H9 (cell line): ENCODE results near the gene FRY. TPM values are rescaled to one million over a fixed set of nuclear protein-coding genes. Genes with fewer than 3 reads are reported as not detected.
A peak's percentile ranks its signal among the peaks of the same experiment; 100 is the strongest.

Experiments used
- DNase-seq: peaks from one replicate; pipeline ENCODE4 v3.0.0-alpha.2; 2017
- H2AFZ ChIP-seq: one replicate; pipeline ENCODE4 v1.6.1; 2013; ENCODE audit warnings: mild to moderate bottlenecking, low read length, control low read depth, moderate library complexity
- H2AK5ac ChIP-seq: 2 replicates; pipeline ENCODE4 v1.6.1; 2013; ENCODE audit warnings: low read length, control low read depth, mixed read lengths; ENCODE audit not compliant: insufficient read length
- H2BK120ac ChIP-seq: one replicate; pipeline ENCODE4 v1.6.1; 2013; ENCODE audit warnings: low read depth, mild to moderate bottlenecking, low read length, control low read depth, inconsistent platforms; ENCODE audit not compliant: poor library complexity, severe bottlenecking
- H2BK12ac ChIP-seq: 2 replicates; pipeline ENCODE4 v1.6.1; 2013; ENCODE audit warnings: low read length, control low read depth, mixed read lengths, low read depth; ENCODE audit not compliant: insufficient read length
- H2BK15ac ChIP-seq: 2 replicates; pipeline ENCODE4 v1.6.1; 2013; ENCODE audit warnings: low read depth, low read length, control low read depth
- H2BK20ac ChIP-seq: one replicate; pipeline ENCODE4 v1.6.1; 2013; ENCODE audit warnings: low read depth, mild to moderate bottlenecking, low read length, control low read depth, inconsistent platforms; ENCODE audit not compliant: poor library complexity, severe bottlenecking
- H2BK5ac ChIP-seq: 2 replicates; pipeline ENCODE4 v1.6.1; 2013; ENCODE audit warnings: low read length, control low read depth, mixed read lengths; ENCODE audit not compliant: insufficient read length
- H3K14ac ChIP-seq: 2 replicates; pipeline ENCODE4 v1.6.1; 2013; ENCODE audit warnings: low read length, control low read depth; ENCODE audit not compliant: insufficient read depth
- H3K18ac ChIP-seq: 2 replicates; pipeline ENCODE4 v1.6.1; 2013; ENCODE audit warnings: low read depth, mild to moderate bottlenecking, mixed read lengths, low read length, control low read depth; ENCODE audit not compliant: insufficient read length
- H3K23ac ChIP-seq: 2 replicates; pipeline ENCODE4 v1.6.1; 2013; ENCODE audit warnings: low read length, control low read depth, mixed read lengths, low read depth; ENCODE audit not compliant: insufficient read length
- H3K23me2 ChIP-seq: 2 replicates; pipeline ENCODE4 v1.6.1; 2013; ENCODE audit warnings: low read depth, mild to moderate bottlenecking, mixed read lengths, low read length, control low read depth; ENCODE audit not compliant: insufficient read length, poor library complexity, severe bottlenecking
- H3K27ac ChIP-seq: 2 replicates; pipeline ENCODE4 v1.5.1; 2013; ENCODE audit warnings: low read length, control low read depth, mixed read lengths, low read depth; ENCODE audit not compliant: insufficient read length
- H3K27me3 ChIP-seq: 2 replicates; pipeline ENCODE4 v1.6.1; 2013; ENCODE audit warnings: low read length, control low read depth, inconsistent platforms; ENCODE audit not compliant: insufficient read depth
- H3K4ac ChIP-seq: 2 replicates; pipeline ENCODE4 v1.6.1; 2013; ENCODE audit warnings: low read depth, mild to moderate bottlenecking, control low read depth, inconsistent platforms, low read length, moderate library complexity
- H3K4me1 ChIP-seq: 2 replicates; pipeline ENCODE4 v1.6.1; 2013; ENCODE audit warnings: low read length, control low read depth, inconsistent platforms; ENCODE audit not compliant: insufficient read depth
- H3K4me2 ChIP-seq: 2 replicates; pipeline ENCODE4 v1.6.1; 2013; ENCODE audit warnings: low read length, control low read depth, mixed read lengths; ENCODE audit not compliant: insufficient read length, insufficient read depth
- H3K56ac ChIP-seq: 2 replicates; pipeline ENCODE4 v1.6.1; 2013; ENCODE audit warnings: low read depth, mild to moderate bottlenecking, mixed read lengths, low read length, control low read depth; ENCODE audit not compliant: insufficient read length
- H3K79me1 ChIP-seq: 2 replicates; pipeline ENCODE4 v1.6.1; 2013; ENCODE audit warnings: low read depth, mild to moderate bottlenecking, moderate library complexity, low read length, control low read depth, inconsistent platforms; ENCODE audit not compliant: insufficient read depth, poor library complexity, severe bottlenecking
- H3K79me2 ChIP-seq: 2 replicates; pipeline ENCODE4 v1.6.1; 2013; ENCODE audit warnings: low read length, control low read depth, inconsistent platforms; ENCODE audit not compliant: insufficient read depth
- H3K9ac ChIP-seq: 2 replicates; pipeline ENCODE4 v1.6.1; 2013; ENCODE audit warnings: low read length, control low read depth, mixed read lengths; ENCODE audit not compliant: insufficient read length; ENCODE audit errors: extremely low read depth
- H3K9me3 ChIP-seq: one replicate; pipeline ENCODE4 v1.6.1; 2013; ENCODE audit warnings: low read depth, low read length, inconsistent platforms; ENCODE audit not compliant: control insufficient read depth
- H3T11ph ChIP-seq: one replicate; pipeline ENCODE4 v1.6.1; 2013; ENCODE audit warnings: mild to moderate bottlenecking, low read length, control low read depth, inconsistent platforms
- H4K20me1 ChIP-seq: one replicate; pipeline ENCODE4 v1.6.1; 2013; ENCODE audit not compliant: control insufficient read depth, insufficient read length, insufficient read depth
- H4K5ac ChIP-seq: 2 replicates; pipeline ENCODE4 v1.6.1; 2013; ENCODE audit warnings: low read depth, mild to moderate bottlenecking, mixed read lengths, low read length, control low read depth; ENCODE audit not compliant: insufficient read length
- H4K8ac ChIP-seq: replicated peaks from 2 replicates; pipeline ENCODE4 v1.6.1; 2013; ENCODE audit warnings: low read length, control low read depth, mixed read lengths, low read depth; ENCODE audit not compliant: insufficient read length
- H4K91ac ChIP-seq: 2 replicates; pipeline ENCODE4 v1.6.1; 2013; ENCODE audit warnings: low read depth, mild to moderate bottlenecking, moderate library complexity, mixed read lengths, low read length, control low read depth; ENCODE audit not compliant: insufficient read length
- H3K27ac Mint-ChIP-seq, 3 experiments: 2 replicates in 2 of 3; 3 replicates in 1 of 3; pipeline ENCODE4 v1.8.0; 2020 to 2021; ENCODE audit warnings: mixed read lengths in 3 of 3, mild to moderate bottlenecking in 1 of 3, moderate library complexity in 1 of 3
- H3K27me3 Mint-ChIP-seq: 2 replicates; pipeline ENCODE4 v1.8.0; 2021; ENCODE audit warnings: low read depth, mild to moderate bottlenecking, moderate library complexity, mixed read lengths
- H3K36me3 Mint-ChIP-seq, 3 experiments: 2 replicates in 2 of 3; 3 replicates in 1 of 3; pipeline ENCODE4 v1.8.0; 2020 to 2021; ENCODE audit warnings: low read depth in 3 of 3, mixed read lengths in 3 of 3; ENCODE audit not compliant: insufficient read depth in 1 of 3
- H3K4me1 Mint-ChIP-seq, 2 experiments: 2 replicates each; pipeline ENCODE4 v1.8.0; 2020; ENCODE audit warnings: mixed read lengths in 2 of 2
- H3K4me3 Mint-ChIP-seq, 2 experiments: 2 replicates in 1 of 2; 3 replicates in 1 of 2; pipeline ENCODE4 v1.8.0; 2020 to 2021; ENCODE audit warnings: mild to moderate bottlenecking in 2 of 2, mixed read lengths in 2 of 2, moderate library complexity in 1 of 2
- H3K9me3 Mint-ChIP-seq, 2 experiments: 2 replicates in 1 of 2; 3 replicates in 1 of 2; pipeline ENCODE4 v1.8.0; 2020; ENCODE audit warnings: mild to moderate bottlenecking in 2 of 2, mixed read lengths in 2 of 2, moderate library complexity in 1 of 2
- WGBS: extraction: QIAGEN DNeasy Blood & Tissue Kit; methylation state at CpG from one replicate; pipeline ENCODE4 v1.1.7; 2013; ENCODE audit warnings: missing lambda C conversion rate, low lambda C conversion rate, mixed read lengths; ENCODE audit not compliant: insufficient read length; ENCODE audit errors: extremely low coverage; 5-methylcytosine and 5-hydroxymethylcytosine counted together
- total RNA-seq: library from RNA; stranded (reverse); gene quantifications from 2 replicates; pipeline ENCODE4 v1.2.1, GENCODE V29; 2021
- TF ChIP-seq, protein P1 (sequence below): fragments of 200-600 bp; sonication (generic); conservative IDR thresholded peaks from 3 replicates; pipeline ENCODE4 v1.8.0; 2021; ENCODE audit warnings: antibody characterized with exemption, mild to moderate bottlenecking

Gene FRY
- total RNA-seq, 1 experiment from 2014 or later = 5.2 TPM

DNA sequence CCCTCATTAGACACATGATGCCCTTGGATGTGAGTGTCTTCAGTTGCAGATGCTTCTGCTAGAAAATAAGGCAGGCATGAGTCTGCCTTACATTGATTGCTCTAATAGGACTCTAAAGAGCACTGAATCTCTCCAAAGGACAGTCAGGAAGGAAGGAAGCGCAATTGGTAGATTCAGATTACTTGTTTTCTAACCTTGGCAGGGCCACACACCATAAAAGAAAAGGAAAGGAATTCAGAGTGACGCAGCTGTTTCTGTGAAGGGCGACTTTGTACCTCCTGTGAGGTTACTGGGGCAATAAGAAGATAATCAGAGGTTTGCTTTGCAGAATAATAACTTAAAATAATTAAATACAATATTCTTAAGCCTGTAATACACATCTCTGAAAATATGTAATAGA is 48.0 kb downstream of the FRY start:
- Histone ChIP-seq H3T11ph (no peak overlapping the region), H3K23ac (no peak overlapping the region), H2BK5ac (no peak overlapping the region), H3K18ac (no peak overlapping the region), H4K5ac (no peak overlapping the region), H3K23me2 (no peaks in the 10 kb centered on the region), H2BK12ac (no peak overlapping the region), H3K4me1 (peaks cover 3% of the 10 kb centered on the region; the same call in 1 of the 2 replicates), H4K8ac (no peak overlapping the region), H3K79me1 (no peaks in the 10 kb centered on the region), H2AFZ (no peak overlapping the region), H4K20me1 (no peaks in the 10 kb centered on the region), H2BK15ac (no peak overlapping the region), H3K27ac (no peak overlapping the region), H3K79me2 (no peaks in the 10 kb centered on the region), H3K14ac (no peak overlapping the region), H4K91ac (no peak overlapping the region), H2BK20ac (no peak overlapping the region), H2BK120ac (no peak overlapping the region), H3K27me3 (no peaks in the 10 kb centered on the region), H3K9me3 (no peaks in the 10 kb centered on the region), H3K4me2 (no peak overlapping the region), H2AK5ac (no peak overlapping the region), H3K9ac (no peak overlapping the region), H3K4ac (no peak overlapping the region), H3K56ac (no peak overlapping the region)
- Mint-ChIP-seq H3K36me3 (no peaks in the 10 kb centered on the region), H3K9me3 (no peaks in the 10 kb centered on the region), H3K4me1 (peaks cover 29 to 33% of the 10 kb centered on the region in 2 experiments), H3K27ac (peak overlapping the region in 2 of 3 experiments; percentile 32 to 62; a peak in 4 of 7 replicates), H3K4me3 (no peak overlapping the region), H3K27me3 (peaks cover 2% of the 10 kb centered on the region; the same call in 1 of the 2 replicates)
- no peak for DNase-seq
- no CpG with 5 or more reads among the region's 3 CpGs for WGBS
- TF ChIP-seq, protein P1, sequence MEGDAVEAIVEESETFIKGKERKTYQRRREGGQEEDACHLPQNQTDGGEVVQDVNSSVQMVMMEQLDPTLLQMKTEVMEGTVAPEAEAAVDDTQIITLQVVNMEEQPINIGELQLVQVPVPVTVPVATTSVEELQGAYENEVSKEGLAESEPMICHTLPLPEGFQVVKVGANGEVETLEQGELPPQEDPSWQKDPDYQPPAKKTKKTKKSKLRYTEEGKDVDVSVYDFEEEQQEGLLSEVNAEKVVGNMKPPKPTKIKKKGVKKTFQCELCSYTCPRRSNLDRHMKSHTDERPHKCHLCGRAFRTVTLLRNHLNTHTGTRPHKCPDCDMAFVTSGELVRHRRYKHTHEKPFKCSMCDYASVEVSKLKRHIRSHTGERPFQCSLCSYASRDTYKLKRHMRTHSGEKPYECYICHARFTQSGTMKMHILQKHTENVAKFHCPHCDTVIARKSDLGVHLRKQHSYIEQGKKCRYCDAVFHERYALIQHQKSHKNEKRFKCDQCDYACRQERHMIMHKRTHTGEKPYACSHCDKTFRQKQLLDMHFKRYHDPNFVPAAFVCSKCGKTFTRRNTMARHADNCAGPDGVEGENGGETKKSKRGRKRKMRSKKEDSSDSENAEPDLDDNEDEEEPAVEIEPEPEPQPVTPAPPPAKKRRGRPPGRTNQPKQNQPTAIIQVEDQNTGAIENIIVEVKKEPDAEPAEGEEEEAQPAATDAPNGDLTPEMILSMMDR = no peak
